Heart right ventricle (tissue), 16 donors: ENCODE measurements around the gene RNF11. TPM values are rescaled to one million over a fixed set of nuclear protein-coding genes. Genes with fewer than 3 reads are reported as not detected.

Experiments used
- ATAC-seq, 8 donors: fragments of 200-7000 bp; cut with Tn5 transposase; one replicate each; pipeline ENCODE4 v1.9.1; 2020; ENCODE audit warnings: mild to moderate bottlenecking in 8 of 8, moderate library complexity in 8 of 8, moderate number of reproducible peaks in 1 of 8
- DNase-seq, 2 donors: peaks; one replicate each; pipeline ENCODE4 v3.0.0-alpha.2; 2020
- H3K27ac ChIP-seq, 10 donors: fragments of 200-600 bp; sonication (generic) in 2 of 10; one replicate each; pipeline versions ENCODE4 v1.5.0 to v1.8.0; 2020 to 2022; ENCODE audit warnings: mild to moderate bottlenecking in 3 of 10
- H3K27me3 ChIP-seq, 7 donors: fragments of 200-600 bp; one replicate each; pipeline ENCODE4 v1.8.0; 2021 to 2022; ENCODE audit warnings: mild to moderate bottlenecking in 2 of 7
- H3K36me3 ChIP-seq, 9 donors: fragments of 200-600 bp; sonication (generic) in 1 of 9; one replicate each; pipeline versions ENCODE4 v1.5.0 to v1.8.0; 2020 to 2022; ENCODE audit warnings: mild to moderate bottlenecking in 2 of 9
- H3K4me1 ChIP-seq, 9 donors: fragments of 200-600 bp; sonication (generic) in 1 of 9; one replicate each; pipeline versions ENCODE4 v1.5.0 to v1.8.0; 2020 to 2022; ENCODE audit warnings: mild to moderate bottlenecking in 4 of 9
- H3K4me3 ChIP-seq, 10 donors: fragments of 200-600 bp; sonication (generic) in 2 of 10; one replicate each; pipeline versions ENCODE4 v1.5.0 to v1.8.0; 2020 to 2022; ENCODE audit warnings: mild to moderate bottlenecking in 7 of 10, moderate library complexity in 2 of 10
- H3K9me3 ChIP-seq, 11 donors: fragments of 200-600 bp in 10 of 11; sonication (generic) in 2 of 11; one replicate each; pipeline versions ENCODE4 v1.5.0 to v1.8.0; 2013 to 2022; ENCODE audit warnings: mild to moderate bottlenecking in 2 of 11, control low read depth in 1 of 11, moderate library complexity in 1 of 11
- CTCF ChIP-seq, 9 donors: fragments of 200-600 bp; sonication (generic) in 2 of 9; IDR thresholded peaks; one replicate each; pipeline versions ENCODE4 v1.5.0 to v1.8.0; 2021 to 2022; ENCODE audit warnings: antibody characterized with exemption in 9 of 9, mild to moderate bottlenecking in 5 of 9, moderate library complexity in 1 of 9
- WGBS, 2 donors: extraction: QIAGEN DNeasy Blood & Tissue Kit; methylation state at CpG; one replicate each; pipeline ENCODE4 v1.1.7; 2013; ENCODE audit warnings: inconsistent platforms in 1 of 2; 5-methylcytosine and 5-hydroxymethylcytosine counted together
- intact Hi-C, 10 donors: fragments of 100-400 bp; cut with DNase I; formaldehyde crosslinking; loops; one replicate each; pipeline versions ENCODE4 v1.11.1 to v1.14.2; 2022
- polyA plus RNA-seq, 2 donors: library from polyadenylated mRNA; stranded (reverse); fragments of 200-250 nt; gene quantifications; one replicate each; pipeline ENCODE4 v1.2.3, GENCODE V29; 2013
- total RNA-seq, 10 donors: library from RNA; stranded (reverse); fragmentation: NEBNext Ultra II Directional in 3 of 10; extraction: Animal tissue kit (Norgen Biotek cat#: 25700) in 3 of 10; gene quantifications; one replicate each; pipeline versions ENCODE4 v1.2.1 to v1.2.4, GENCODE V29; 2021 to 2023
- donor health status: Arrhythmogenic right ventricular cardiomyopathy.
- donor health status: ischemic (EF 13 %, LVEDD 7.1; RV severe dilation, severe dysfunction).
- donor health status: healthy with polysubstance abuse.
- donor health status: DM: no; HTN: yes; CAD: no.
- donor health status: DM: no; HTN: no; CAD: no.
- donor health status: ischemic (EF 25% LVEDD 6.9; RV normal size, moderate dysfunction).
- donor health status: ischemic (EF 25% LVEDD 5.7; RV mildly dilated, moderate dysfunction).
- donor health status: healthy.
- donor health status: DM: yes; HTN: yes; CAD: no.
- donor health status: Ischemic cardiomyopathy.
- donor health status: ischemic (EF 35%, LVEDD 5.7; RV mildly dilated, moderate dysfunction).
- donor health status: nonischemic (EF 11% LVEDD 7.7; RV severe dilation, severe dysfunction).
- donor health status: DM: yes; HTN: yes; CAD: no.
- donor health status: PGD.
- donor health status: ischemic (EF 29% LVEDD 5.4; RV normal size, mild dysfunction).
- donor health status: nonischemic (EF 23%, LVEDD 6.1; RV moderate dilation, normal function).

The RNF11 gene
- total and polyA plus RNA-seq, 12 donors = 33.5 to 157 (median 114) TPM

- intact Hi-C loops = no loop called here
Observed at GRCh38 chr1:51308636-51309035, 72.6 kb downstream of the RNF11 start.

GRCh38 chr1:51309291-51309690, 73.2 kb downstream of the RNF11 start:
- Histone ChIP-seq H3K27me3 (no peaks in the 10 kb centered on the region), H3K4me1 (peaks cover 0 to 14% (median 0%) of the 10 kb centered on the region in 9 donors), H3K4me3 (no peak overlapping the region), H3K36me3 (peaks cover 0 to 21% (median 0%) of the 10 kb centered on the region in 9 donors), H3K9me3 (no peaks in the 10 kb centered on the region), H3K27ac (no peak overlapping the region)
- ATAC-seq (no peak), DNase-seq (no peak)
- intact Hi-C loops = no loop called here
- 89 to 93% methylated on average over 8 of the region's 8 CpGs for WGBS, 2 donors
- no peak for TF ChIP-seq CTCF (IDR thresholded peaks at IDR 0.05)

More at GRCh38 chr1:51308636-51309035, 72.6 kb downstream of the RNF11 start:
- DNase-seq = no peak
- H3K9me3 ChIP-seq = no peaks in the 10 kb centered on the region
- WGBS, 2 donors = 91 to 93% methylated on average over 6 of the region's 6 CpGs
- H3K27me3 ChIP-seq = no peaks in the 10 kb centered on the region
- H3K4me3 ChIP-seq = no peak overlapping the region
- no peak for ATAC-seq
- peaks cover 0 to 21% (median 0%) of the 10 kb centered on the region in 9 donors for H3K36me3 ChIP-seq
- peaks cover 0 to 13% (median 0%) of the 10 kb centered on the region in 9 donors for H3K4me1 ChIP-seq
- no peak for TF ChIP-seq CTCF (IDR thresholded peaks at IDR 0.05)
- H3K27ac ChIP-seq = no peak overlapping the region

GRCh38 chr1:51310871-51311613, 75.0 kb downstream of the RNF11 start:
- no peaks in the 10 kb centered on the region for H3K27me3 ChIP-seq
- no peak for DNase-seq
- peaks cover 0 to 21% (median 0%) of the 10 kb centered on the region in 9 donors for H3K36me3 ChIP-seq
- H3K9me3 ChIP-seq = no peaks in the 10 kb centered on the region
- intact Hi-C loops = no loop called here
- H3K4me1 ChIP-seq = peaks cover 0 to 19% (median 0%) of the 10 kb centered on the region in 9 donors
- no peak for ATAC-seq
- no peak for TF ChIP-seq CTCF (IDR thresholded peaks at IDR 0.05)
- no peak overlapping the region for H3K27ac ChIP-seq
- 66 to 77% methylated on average over 15 of the region's 15 CpGs for WGBS, 2 donors
- no peak overlapping the region for H3K4me3 ChIP-seq

GRCh38 chr1:51311826-51312225, 75.8 kb downstream of the RNF11 start:
- peaks cover 0 to 19% (median 0%) of the 10 kb centered on the region in 9 donors for H3K4me1 ChIP-seq
- H3K27me3 ChIP-seq = no peaks in the 10 kb centered on the region
- H3K36me3 ChIP-seq = peaks cover 0 to 21% (median 0%) of the 10 kb centered on the region in 9 donors
- ATAC-seq (no peak), DNase-seq (no peak)
- no peak overlapping the region for H3K4me3 ChIP-seq
- intact Hi-C loops = no loop called here
- WGBS, 2 donors = 94 to 99% methylated on average over 5 of the region's 5 CpGs
- H3K27ac ChIP-seq = no peak overlapping the region
- H3K9me3 ChIP-seq = no peaks in the 10 kb centered on the region
- no peak for TF ChIP-seq CTCF (IDR thresholded peaks at IDR 0.05)
